ENCODE measurements around the gene HLA-DMB. TPM values are rescaled to one million over a fixed set of nuclear protein-coding genes. Genes with fewer than 3 reads are reported as not detected.

The HLA-DMB gene
- total RNA-seq, 1 experiment from 2014 or later, result 35.9 TPM

DNA sequence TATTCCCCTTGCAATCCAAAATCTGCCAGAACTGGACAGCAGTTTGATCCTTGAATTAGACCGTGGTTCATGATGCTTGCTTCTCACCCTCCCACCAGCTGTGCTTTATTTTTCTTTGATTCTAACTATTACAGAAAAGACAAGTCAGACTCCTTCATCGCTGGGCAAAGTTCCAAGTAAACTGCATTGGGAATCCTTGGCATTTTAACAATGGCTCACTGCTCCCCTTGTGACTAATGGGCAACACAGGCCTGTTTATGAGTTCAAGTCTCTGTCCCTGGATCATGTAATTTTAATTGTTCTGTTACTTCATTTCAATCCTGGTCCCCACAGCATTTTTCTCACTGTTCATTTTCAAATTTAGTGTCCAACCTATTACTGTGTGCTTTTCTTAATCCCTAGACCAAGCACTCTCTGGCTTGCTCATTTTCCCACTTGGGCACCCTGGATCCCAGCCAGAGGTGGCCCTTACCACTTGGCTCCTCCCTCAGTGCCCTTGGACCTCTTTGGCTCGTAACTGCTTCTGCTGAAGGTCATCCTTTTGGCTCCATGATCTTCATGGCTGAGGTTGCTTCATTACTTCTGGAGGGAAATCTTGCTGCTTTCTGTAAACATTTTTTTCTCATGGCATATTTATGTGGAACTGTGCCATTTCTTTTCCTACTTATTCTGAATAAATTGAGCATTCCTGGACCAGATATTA is 54.0 kb downstream of the HLA-DMB start:
- Mint-ChIP-seq H3K9me3 (ENCODE audit: low read depth, unreplicated experiment) (no peaks in the 10 kb centered on the region), H3K36me3 (ENCODE audit: insufficient read depth, unreplicated experiment) (no peaks in the 10 kb centered on the region), H3K4me3 (ENCODE audit: low read depth, unreplicated experiment) (no peak overlapping the region), H3K27ac (ENCODE audit: unreplicated experiment) (no peak overlapping the region), H3K4me1 (ENCODE audit: low read depth, unreplicated experiment) (peaks cover 23% of the 10 kb centered on the region), H3K27me3 (ENCODE audit: unreplicated experiment) (no peaks in the 10 kb centered on the region)
- BruUV-seq (replicated peaks), result no TSS peak
- CTCF ChIA-PET, result interaction anchor here (1.3 to 4.7 kb wide), 6 partner anchors 47 to 98 kb away, joined by 4 to 38 read pairs (median 9); partner anchors contain the start of genes HLA-DMA, HLA-DMB and TAP2
- DNase-seq, result no peak
- TF ChIP-seq, protein P1, sequence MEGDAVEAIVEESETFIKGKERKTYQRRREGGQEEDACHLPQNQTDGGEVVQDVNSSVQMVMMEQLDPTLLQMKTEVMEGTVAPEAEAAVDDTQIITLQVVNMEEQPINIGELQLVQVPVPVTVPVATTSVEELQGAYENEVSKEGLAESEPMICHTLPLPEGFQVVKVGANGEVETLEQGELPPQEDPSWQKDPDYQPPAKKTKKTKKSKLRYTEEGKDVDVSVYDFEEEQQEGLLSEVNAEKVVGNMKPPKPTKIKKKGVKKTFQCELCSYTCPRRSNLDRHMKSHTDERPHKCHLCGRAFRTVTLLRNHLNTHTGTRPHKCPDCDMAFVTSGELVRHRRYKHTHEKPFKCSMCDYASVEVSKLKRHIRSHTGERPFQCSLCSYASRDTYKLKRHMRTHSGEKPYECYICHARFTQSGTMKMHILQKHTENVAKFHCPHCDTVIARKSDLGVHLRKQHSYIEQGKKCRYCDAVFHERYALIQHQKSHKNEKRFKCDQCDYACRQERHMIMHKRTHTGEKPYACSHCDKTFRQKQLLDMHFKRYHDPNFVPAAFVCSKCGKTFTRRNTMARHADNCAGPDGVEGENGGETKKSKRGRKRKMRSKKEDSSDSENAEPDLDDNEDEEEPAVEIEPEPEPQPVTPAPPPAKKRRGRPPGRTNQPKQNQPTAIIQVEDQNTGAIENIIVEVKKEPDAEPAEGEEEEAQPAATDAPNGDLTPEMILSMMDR (IDR thresholded peaks at IDR 0.05; ENCODE audit: unreplicated experiment), result no peak
- intact Hi-C loops (cut with micrococcal nuclease; ENCODE audit: unreplicated experiment), result no loop called here

DNA sequence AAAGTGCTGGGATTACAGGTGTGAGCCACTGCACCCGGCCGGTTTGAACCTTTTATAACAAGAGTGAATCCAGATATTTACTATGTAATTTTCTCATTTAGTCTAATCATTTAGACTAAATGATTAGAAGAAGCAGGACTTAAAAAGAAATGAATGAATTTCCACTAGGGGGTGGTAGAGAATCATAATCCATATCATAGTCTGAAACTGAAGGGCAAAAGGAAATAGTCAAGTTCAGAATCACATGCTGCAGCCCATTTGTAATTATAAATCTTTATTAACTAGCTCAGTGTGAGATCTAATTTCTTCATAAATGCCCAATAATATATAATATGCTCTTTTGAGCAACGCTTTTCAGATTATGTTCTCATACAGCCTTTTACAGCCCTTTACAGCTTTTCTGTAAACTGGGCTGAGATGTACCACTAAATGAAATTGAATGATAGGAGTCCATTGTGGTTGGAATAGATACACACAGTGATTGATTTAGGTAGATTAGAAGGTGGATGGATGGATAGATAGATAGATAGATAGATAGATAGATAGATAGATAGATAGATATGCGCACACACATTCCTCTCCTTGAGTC is 55.0 kb downstream of the HLA-DMB start:
- CTCF ChIA-PET, result interaction anchor here (0.6 to 4.7 kb wide), 10 partner anchors 9 to 99 kb away, joined by 3 to 38 read pairs (median 6); partner anchors contain the start of genes BRD2, HLA-DMA, HLA-DMB and TAP2
- intact Hi-C loops (cut with micrococcal nuclease; ENCODE audit: unreplicated experiment), result loop anchor here (1.0 kb wide), 2 partner anchors 62 to 99 kb away; no protein-coding TSS in a partner anchor
- no peaks in the 10 kb centered on the region for H3K36me3 Mint-ChIP-seq (ENCODE audit: insufficient read depth, unreplicated experiment)
- TF ChIP-seq, protein P1 (IDR thresholded peaks at IDR 0.05; ENCODE audit: unreplicated experiment), result peak; percentile 64
- no TSS peak for BruUV-seq (replicated peaks)
- H3K9me3 Mint-ChIP-seq (ENCODE audit: low read depth, unreplicated experiment), result no peaks in the 10 kb centered on the region
- no peak overlapping the region for H3K4me3 Mint-ChIP-seq (ENCODE audit: low read depth, unreplicated experiment)
- DNase-seq, result no peak
- no peaks in the 10 kb centered on the region for H3K27me3 Mint-ChIP-seq (ENCODE audit: unreplicated experiment)
- H3K27ac Mint-ChIP-seq (ENCODE audit: unreplicated experiment), result no peak overlapping the region
- peaks cover 23% of the 10 kb centered on the region for H3K4me1 Mint-ChIP-seq (ENCODE audit: low read depth, unreplicated experiment)

Other genes starting within 250 kb of the HLA-DMB start
- gene HLA-DQA2, start 199.6 kb downstream of the HLA-DMB start, total RNA-seq (2022), result 2.1 and 2.4 TPM in 2 replicates
- 0.38 and 0.39 TPM in 2 replicates for gene HLA-DQB2, start 177.5 kb downstream of the HLA-DMB start, total RNA-seq (2022)
- 0.97 and 2.2 TPM in 2 replicates for gene HLA-DOB, start 124.0 kb downstream of the HLA-DMB start, total RNA-seq (2022)
- 180 and 279 TPM in 2 replicates for gene TAP2, start 102.3 kb downstream of the HLA-DMB start, total RNA-seq (2022)
- gene PSMB8, start 97.0 kb downstream of the HLA-DMB start, total RNA-seq (2022), result 123 and 196 TPM in 2 replicates
- gene TAP1, start 87.3 kb downstream of the HLA-DMB start, total RNA-seq (2022), result 75.1 and 141 TPM in 2 replicates
- 120 and 201 TPM in 2 replicates for gene PSMB9, start 86.8 kb downstream of the HLA-DMB start, total RNA-seq (2022)
- 98.0 and 104 TPM in 2 replicates for gene HLA-DMA, start 12.1 kb upstream of the HLA-DMB start, total RNA-seq (2022)
- 351 and 356 TPM in 2 replicates for gene BRD2, start 27.6 kb upstream of the HLA-DMB start, total RNA-seq (2022)
- gene HLA-DOA, start 68.6 kb upstream of the HLA-DMB start, total RNA-seq (2022), result 1.7 and 4.1 TPM in 2 replicates
- 29.2 and 46.4 TPM in 2 replicates for gene HLA-DPA1, start 132.6 kb upstream of the HLA-DMB start, total RNA-seq (2022)
- gene HLA-DPB1, start 135.0 kb upstream of the HLA-DMB start, total RNA-seq (2022), result 12.0 and 18.3 TPM in 2 replicates

Measured in Calu3 (cell line).